Transverse colon (tissue), 3 donors: Measurements from ENCODE around the gene TRAPPC14.

Experiments
- POLR2A ChIP-seq: fragments of 450-650 bp; IDR thresholded peaks from one replicate; pipeline ENCODE4 v1.6.1; 2016; ENCODE audit warnings: antibody characterized with exemption, mild to moderate bottlenecking, moderate library complexity
- POLR2AphosphoS5 ChIP-seq, 3 donors: sonication (generic); formaldehyde crosslinking; IDR thresholded peaks; one replicate each; pipeline ENCODE4 v1.6.1; 2016; ENCODE audit warnings: antibody characterized with exemption in 3 of 3

- no peak for TF ChIP-seq POLR2A
- peak in 2 of 3 donors; percentile 48 to 57 for TF ChIP-seq POLR2AphosphoS5 (IDR thresholded peaks at IDR 0.05)
Observed at GRCh38 chr7:100141555-100141949, 17.0 kb downstream of the TRAPPC14 start.
